ENCODE data around the gene HMGCS1.
A peak's percentile ranks its signal among the peaks of the same experiment; 100 is the strongest.

HMGCS1 gene

DNA sequence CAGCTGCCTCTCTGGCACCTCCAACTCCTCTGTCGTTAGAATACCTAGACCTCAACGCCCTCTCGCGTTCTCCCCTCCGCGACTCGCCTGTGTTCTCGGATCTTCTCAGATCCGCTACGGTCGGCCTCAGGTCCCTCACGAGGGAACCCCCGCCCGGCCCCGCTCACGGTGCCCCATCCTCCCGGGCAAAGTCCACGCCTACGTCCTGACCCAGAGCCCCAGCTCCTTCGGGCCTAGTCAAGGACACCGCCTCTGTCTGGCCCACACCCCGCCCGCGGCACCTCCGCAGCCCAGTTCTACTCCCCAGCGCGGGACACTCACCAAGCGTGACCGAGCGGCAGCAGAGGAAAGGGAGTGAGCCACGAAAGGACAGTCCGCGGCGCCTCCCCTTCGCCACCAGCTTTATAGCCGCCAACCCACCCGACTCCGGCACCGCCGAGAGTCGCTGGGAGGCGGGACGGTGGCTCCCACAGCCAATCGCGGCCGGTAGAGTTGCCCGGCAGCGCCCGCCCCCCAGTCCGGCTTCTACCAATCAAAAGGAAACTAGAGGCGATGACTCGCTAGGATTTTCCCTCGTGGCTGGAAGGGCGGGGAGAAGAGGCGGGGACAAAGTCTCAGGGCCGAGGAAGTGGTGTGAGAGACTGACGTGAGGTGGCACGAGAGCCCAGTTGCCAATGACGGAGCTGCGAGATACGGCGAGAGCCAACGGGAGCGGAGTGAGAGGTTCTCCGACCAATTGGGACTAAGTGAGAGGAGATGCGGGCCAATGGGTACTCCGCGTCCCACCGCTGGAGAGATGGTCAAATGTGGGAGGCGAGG lies at the start of gene HMGCS1:
TSS of gene HMGCS1 (minus strand) at position 378 of the 819 bp plus-strand sequence. CDS start 14,447 bp downstream, outside the sequence.
- Histone ChIP-seq H3K4me1 (ENCODE audit: control insufficient read depth, insufficient read depth, low read length) (peaks cover 32% of the 10 kb centered on the region), H3K36me3 (ENCODE audit: control insufficient read depth, insufficient read depth, low read length) (no peaks in the 10 kb centered on the region), H3K9ac (ENCODE audit: low read length) (peak within 1 kb of the TSS; percentile 94), H3K9me3 (ENCODE audit: control insufficient read depth, low read length) (no peaks in the 10 kb centered on the region), H3K4me3 (ENCODE audit: low read length) (peak within 1 kb of the TSS; percentile 89), H3K27me3 (ENCODE audit: control insufficient read depth, insufficient read depth, low read length) (no peaks in the 10 kb centered on the region)

DNA sequence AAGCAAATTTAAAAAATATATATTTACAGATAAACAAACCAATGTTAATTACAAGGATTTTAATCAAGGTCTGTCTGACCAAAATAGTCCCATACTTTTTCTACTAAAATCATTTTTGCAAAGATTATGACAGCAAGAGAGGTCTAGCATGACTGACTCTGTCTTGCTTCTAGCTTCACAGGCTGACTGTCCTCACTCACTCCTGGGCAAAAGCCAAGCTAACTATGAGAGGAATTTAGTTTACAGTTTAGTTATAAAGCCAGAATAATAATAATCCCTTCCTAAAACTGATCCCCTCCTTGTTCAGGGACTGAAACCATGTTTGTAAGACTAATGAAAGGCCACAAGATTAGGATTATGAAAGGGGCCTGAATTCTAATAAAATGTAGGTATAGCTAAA lies 45.5 kb upstream of the HMGCS1 start:
- Histone ChIP-seq H3K4me3 (ENCODE audit: low read length) (no peak overlapping the region), H3K9ac (ENCODE audit: low read length) (no peak overlapping the region), H3K4me1 (ENCODE audit: control insufficient read depth, insufficient read depth, low read length) (no peaks in the 10 kb centered on the region), H3K27me3 (ENCODE audit: control insufficient read depth, insufficient read depth, low read length) (no peaks in the 10 kb centered on the region), H3K9me3 (ENCODE audit: control insufficient read depth, low read length) (no peaks in the 10 kb centered on the region), H3K36me3 (ENCODE audit: control insufficient read depth, insufficient read depth, low read length) (no peaks in the 10 kb centered on the region)

DNA sequence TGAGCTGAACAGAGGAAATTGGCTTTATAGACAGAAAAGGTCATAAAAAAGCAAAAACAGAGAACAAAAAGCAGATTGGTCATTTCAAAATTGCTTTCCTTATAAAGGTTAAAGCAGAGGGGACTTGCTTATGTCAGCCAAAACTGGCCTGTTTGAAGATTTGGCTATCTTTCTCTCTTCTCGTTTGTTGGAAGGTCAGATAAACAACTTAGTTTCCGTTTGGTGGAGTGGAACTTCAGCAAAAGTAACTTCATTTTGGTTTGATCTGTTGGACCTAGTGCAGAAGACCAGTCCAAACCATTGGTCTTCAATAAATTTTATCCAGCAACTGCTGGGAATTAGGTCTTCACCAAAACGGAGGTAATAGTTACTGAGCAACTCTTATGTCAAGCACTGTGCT lies 45.1 kb upstream of the HMGCS1 start:
- Histone ChIP-seq H3K9ac (ENCODE audit: low read length) (no peak overlapping the region), H3K4me1 (ENCODE audit: control insufficient read depth, insufficient read depth, low read length) (no peaks in the 10 kb centered on the region), H3K36me3 (ENCODE audit: control insufficient read depth, insufficient read depth, low read length) (no peaks in the 10 kb centered on the region), H3K4me3 (ENCODE audit: low read length) (no peak overlapping the region), H3K27me3 (ENCODE audit: control insufficient read depth, insufficient read depth, low read length) (no peaks in the 10 kb centered on the region), H3K9me3 (ENCODE audit: control insufficient read depth, low read length) (no peaks in the 10 kb centered on the region)

DNA sequence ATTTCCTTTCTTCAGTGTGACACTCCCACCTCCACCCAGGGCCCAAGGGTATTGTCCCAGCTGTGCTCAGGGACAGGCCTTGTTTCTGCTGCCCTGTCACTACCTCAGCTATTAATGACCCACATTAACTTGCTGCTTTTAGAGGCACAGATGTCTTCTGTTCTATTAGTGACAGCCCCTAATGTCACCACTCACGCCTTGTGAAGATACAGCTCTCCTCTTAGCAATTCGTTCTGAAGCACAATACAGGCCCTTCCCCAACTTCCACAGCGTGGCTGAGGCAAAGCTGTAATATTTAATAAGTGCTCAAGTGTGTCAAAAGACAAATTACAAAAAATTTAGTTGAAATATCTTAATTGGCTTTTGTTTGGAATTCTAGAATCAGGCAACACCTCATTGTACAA lies 44.7 kb upstream of the HMGCS1 start:
- H3K9me3 ChIP-seq (ENCODE audit: control insufficient read depth, low read length) = no peaks in the 10 kb centered on the region
- H3K36me3 ChIP-seq (ENCODE audit: control insufficient read depth, insufficient read depth, low read length) = no peaks in the 10 kb centered on the region
- no peaks in the 10 kb centered on the region for H3K27me3 ChIP-seq (ENCODE audit: control insufficient read depth, insufficient read depth, low read length)
- H3K4me1 ChIP-seq (ENCODE audit: control insufficient read depth, insufficient read depth, low read length) = no peaks in the 10 kb centered on the region
- H3K9ac ChIP-seq (ENCODE audit: low read length) = no peak overlapping the region
- H3K4me3 ChIP-seq (ENCODE audit: low read length) = no peak overlapping the region

DNA sequence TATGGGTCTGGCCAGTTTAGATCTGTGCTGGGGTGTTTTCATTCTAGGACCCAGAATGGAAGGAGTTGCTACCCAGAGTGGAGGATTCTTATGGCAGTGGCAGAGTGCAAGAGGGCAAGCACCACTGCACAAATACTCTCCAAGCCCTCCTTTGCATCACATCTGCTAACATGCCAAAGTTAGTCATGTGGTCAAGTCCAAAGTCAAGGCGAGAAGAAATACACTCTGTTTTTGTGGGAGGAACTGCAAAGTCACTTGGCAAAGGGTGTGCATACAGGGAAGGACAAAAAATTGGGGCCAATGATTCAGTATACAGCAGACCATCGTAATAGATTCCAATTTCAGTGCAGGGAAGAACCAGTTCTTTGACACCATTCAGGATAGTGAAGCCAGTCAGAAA lies 43.9 kb upstream of the HMGCS1 start:
- no peaks in the 10 kb centered on the region for H3K4me1 ChIP-seq (ENCODE audit: control insufficient read depth, insufficient read depth, low read length)
- H3K27me3 ChIP-seq (ENCODE audit: control insufficient read depth, insufficient read depth, low read length) = no peaks in the 10 kb centered on the region
- H3K36me3 ChIP-seq (ENCODE audit: control insufficient read depth, insufficient read depth, low read length) = no peaks in the 10 kb centered on the region
- H3K9ac ChIP-seq (ENCODE audit: low read length) = no peak overlapping the region
- no peaks in the 10 kb centered on the region for H3K9me3 ChIP-seq (ENCODE audit: control insufficient read depth, low read length)
- H3K4me3 ChIP-seq (ENCODE audit: low read length) = no peak overlapping the region

DNA sequence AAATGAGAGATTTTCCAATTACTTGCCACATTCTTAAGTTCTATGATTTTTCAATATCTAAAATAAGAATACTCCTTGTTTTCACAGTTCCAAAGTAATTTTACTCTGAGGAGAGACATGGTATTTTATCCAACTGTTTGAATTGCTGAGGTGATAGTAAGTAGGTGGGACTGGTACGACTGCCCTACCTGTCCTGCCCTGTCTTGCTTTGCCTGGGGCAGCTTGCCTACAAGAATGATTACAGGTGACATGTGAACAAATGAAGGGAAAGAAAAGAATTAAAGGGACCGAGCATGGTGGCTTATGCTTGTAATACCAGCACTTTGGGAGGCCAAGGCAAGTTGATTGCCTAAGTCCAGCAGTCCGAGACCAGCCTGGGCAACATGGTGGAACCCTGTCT lies 41.6 kb upstream of the HMGCS1 start:
- no peaks in the 10 kb centered on the region for H3K4me1 ChIP-seq (ENCODE audit: control insufficient read depth, insufficient read depth, low read length)
- H3K9me3 ChIP-seq (ENCODE audit: control insufficient read depth, low read length) = no peaks in the 10 kb centered on the region
- no peak overlapping the region for H3K4me3 ChIP-seq (ENCODE audit: low read length)
- H3K9ac ChIP-seq (ENCODE audit: low read length) = no peak overlapping the region
- no peaks in the 10 kb centered on the region for H3K36me3 ChIP-seq (ENCODE audit: control insufficient read depth, insufficient read depth, low read length)
- peaks cover 5% of the 10 kb centered on the region for H3K27me3 ChIP-seq (ENCODE audit: control insufficient read depth, insufficient read depth, low read length)

DNA sequence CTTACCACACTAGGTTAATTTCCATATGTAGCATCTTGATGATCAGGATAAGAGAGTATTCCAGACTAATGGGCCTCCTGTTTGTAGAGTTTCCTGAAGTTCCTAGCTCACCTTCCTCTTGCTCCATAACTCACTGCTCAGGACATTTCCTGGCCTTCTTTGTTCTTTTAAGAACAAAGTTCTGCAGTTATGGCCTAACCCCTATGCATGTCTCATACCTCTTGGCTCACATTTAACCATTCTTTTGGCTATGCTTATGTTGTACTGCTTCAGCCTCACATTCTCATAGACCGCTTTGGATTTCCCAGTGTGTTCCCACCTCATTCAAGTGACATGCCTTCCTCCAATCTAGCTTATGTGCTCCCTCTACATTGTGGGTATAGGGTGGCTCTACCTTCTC lies 40.5 kb upstream of the HMGCS1 start:
- Histone ChIP-seq H3K9me3 (ENCODE audit: control insufficient read depth, low read length) (no peaks in the 10 kb centered on the region), H3K4me3 (ENCODE audit: low read length) (no peak overlapping the region), H3K9ac (ENCODE audit: low read length) (no peak overlapping the region), H3K36me3 (ENCODE audit: control insufficient read depth, insufficient read depth, low read length) (no peaks in the 10 kb centered on the region), H3K4me1 (ENCODE audit: control insufficient read depth, insufficient read depth, low read length) (no peaks in the 10 kb centered on the region), H3K27me3 (ENCODE audit: control insufficient read depth, insufficient read depth, low read length) (peaks cover 5% of the 10 kb centered on the region)

DNA sequence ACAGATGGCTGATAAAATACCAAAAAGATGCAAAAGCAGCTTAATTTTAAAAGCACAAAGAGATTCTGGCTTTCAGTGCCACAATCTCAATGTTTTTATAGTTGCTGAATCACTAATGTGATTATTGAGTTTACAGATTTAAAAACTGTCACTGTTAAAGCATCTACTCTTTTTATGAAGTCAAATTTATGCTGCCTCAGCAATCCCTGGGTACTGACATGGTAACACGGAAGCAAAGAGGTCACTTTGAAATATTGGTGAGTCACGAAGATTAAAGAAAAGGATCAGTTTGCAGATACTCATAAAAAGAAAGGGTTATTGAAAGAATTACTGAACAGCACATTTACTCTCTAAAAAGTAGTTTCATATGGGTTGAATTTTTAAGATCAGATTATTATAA lies 39.7 kb upstream of the HMGCS1 start:
- Histone ChIP-seq H3K9ac (ENCODE audit: low read length) (no peak overlapping the region), H3K27me3 (ENCODE audit: control insufficient read depth, insufficient read depth, low read length) (peaks cover 5% of the 10 kb centered on the region), H3K4me3 (ENCODE audit: low read length) (no peak overlapping the region), H3K36me3 (ENCODE audit: control insufficient read depth, insufficient read depth, low read length) (no peaks in the 10 kb centered on the region), H3K4me1 (ENCODE audit: control insufficient read depth, insufficient read depth, low read length) (no peaks in the 10 kb centered on the region), H3K9me3 (ENCODE audit: control insufficient read depth, low read length) (no peaks in the 10 kb centered on the region)

DNA sequence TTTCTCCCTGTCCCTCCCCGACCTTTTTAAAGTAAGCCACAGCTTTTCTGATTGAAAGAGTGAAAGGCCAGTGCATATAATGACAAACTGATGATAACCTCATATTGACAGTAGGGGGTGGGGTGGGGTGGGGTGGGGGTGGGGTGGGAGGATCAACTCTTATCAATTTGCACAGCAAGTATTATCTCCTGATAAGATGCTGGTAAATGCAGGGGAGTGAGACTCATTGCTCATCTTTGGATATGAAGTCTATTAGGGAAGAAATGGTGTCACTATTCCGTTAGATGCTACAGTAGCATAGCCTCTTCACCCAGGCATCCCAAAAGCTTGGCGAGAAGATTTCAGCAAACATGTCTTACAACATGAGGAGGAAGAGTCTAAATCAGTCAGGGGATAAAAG lies 38.9 kb upstream of the HMGCS1 start:
- H3K9me3 ChIP-seq (ENCODE audit: control insufficient read depth, low read length) = no peaks in the 10 kb centered on the region
- no peak overlapping the region for H3K4me3 ChIP-seq (ENCODE audit: low read length)
- no peaks in the 10 kb centered on the region for H3K36me3 ChIP-seq (ENCODE audit: control insufficient read depth, insufficient read depth, low read length)
- H3K9ac ChIP-seq (ENCODE audit: low read length) = no peak overlapping the region
- peaks cover 5% of the 10 kb centered on the region for H3K27me3 ChIP-seq (ENCODE audit: control insufficient read depth, insufficient read depth, low read length)
- H3K4me1 ChIP-seq (ENCODE audit: control insufficient read depth, insufficient read depth, low read length) = no peaks in the 10 kb centered on the region

DNA sequence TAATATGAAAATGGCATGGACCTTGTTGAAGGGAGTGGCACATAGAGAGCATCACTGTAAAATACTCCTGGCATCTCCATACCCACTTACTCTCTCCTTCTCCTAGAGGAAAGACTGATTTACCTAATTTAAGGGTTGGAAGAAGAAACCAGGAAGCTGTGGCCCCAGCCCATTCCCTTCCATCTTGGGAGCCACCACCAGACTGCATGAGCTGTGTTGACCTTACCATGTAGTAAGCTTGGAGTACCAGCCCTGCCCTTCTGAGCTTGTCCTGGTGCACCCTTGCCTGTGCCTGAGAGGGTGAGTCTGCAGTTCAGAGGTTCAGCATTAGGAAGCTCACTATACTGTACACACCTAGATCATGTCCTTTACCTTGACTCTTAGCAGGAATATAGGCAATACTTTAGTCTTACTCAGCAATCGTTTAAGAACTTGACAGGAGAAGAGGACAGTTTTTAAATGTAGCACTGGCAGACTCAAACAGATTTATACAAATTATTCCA lies 35.7 kb upstream of the HMGCS1 start:
- Histone ChIP-seq H3K36me3 (ENCODE audit: control insufficient read depth, insufficient read depth, low read length) (no peaks in the 10 kb centered on the region), H3K4me1 (ENCODE audit: control insufficient read depth, insufficient read depth, low read length) (no peaks in the 10 kb centered on the region), H3K27me3 (ENCODE audit: control insufficient read depth, insufficient read depth, low read length) (peaks cover 5% of the 10 kb centered on the region), H3K4me3 (ENCODE audit: low read length) (no peak overlapping the region), H3K9ac (ENCODE audit: low read length) (no peak overlapping the region), H3K9me3 (ENCODE audit: control insufficient read depth, low read length) (no peaks in the 10 kb centered on the region)

DNA sequence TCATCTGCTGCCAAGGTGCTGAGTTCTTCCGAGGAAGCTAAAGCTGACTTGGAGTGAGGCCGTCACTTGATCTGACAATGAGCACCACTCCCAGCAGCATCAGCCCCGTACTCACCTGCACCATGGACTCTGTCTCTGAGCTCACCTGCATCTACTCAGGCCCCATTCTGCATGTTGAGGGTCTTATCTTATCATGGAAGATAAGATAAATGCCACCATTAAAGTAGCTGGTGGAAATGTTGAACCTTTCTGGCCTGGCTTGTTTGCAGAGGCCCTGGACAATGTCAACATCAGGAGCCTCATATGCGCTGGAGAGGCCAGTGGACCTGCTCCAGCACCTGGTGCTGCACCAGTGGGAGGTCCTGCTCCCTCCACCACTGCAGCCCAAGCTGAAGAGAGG lies 35.0 kb upstream of the HMGCS1 start:
- no peak overlapping the region for H3K4me3 ChIP-seq (ENCODE audit: low read length)
- H3K9ac ChIP-seq (ENCODE audit: low read length) = no peak overlapping the region
- no peaks in the 10 kb centered on the region for H3K36me3 ChIP-seq (ENCODE audit: control insufficient read depth, insufficient read depth, low read length)
- H3K4me1 ChIP-seq (ENCODE audit: control insufficient read depth, insufficient read depth, low read length) = no peaks in the 10 kb centered on the region
- peaks cover 5% of the 10 kb centered on the region for H3K27me3 ChIP-seq (ENCODE audit: control insufficient read depth, insufficient read depth, low read length)
- H3K9me3 ChIP-seq (ENCODE audit: control insufficient read depth, low read length) = no peaks in the 10 kb centered on the region

DNA sequence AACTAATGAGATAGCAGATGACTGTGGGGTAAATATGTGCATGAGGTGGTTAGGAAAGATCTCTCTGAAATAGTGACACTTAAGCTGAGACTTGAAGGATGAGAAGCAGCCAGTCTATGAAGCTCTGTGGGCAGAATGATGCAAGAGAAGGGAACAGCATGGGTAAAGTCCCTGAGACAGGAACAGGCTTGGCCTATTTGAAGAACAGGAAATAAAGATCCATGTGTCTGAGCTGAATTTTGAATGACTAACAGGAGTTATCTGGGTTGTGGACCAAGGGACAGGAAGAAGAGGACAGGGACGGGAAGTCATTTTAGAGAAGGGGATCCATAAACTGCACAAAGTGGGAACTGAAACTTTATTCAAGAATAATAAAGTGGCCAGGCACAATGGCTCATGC lies 25.6 kb upstream of the HMGCS1 start:
- H3K9ac ChIP-seq (ENCODE audit: low read length) = no peak overlapping the region
- peaks cover 5% of the 10 kb centered on the region for H3K9me3 ChIP-seq (ENCODE audit: control insufficient read depth, low read length)
- no peak overlapping the region for H3K4me3 ChIP-seq (ENCODE audit: low read length)
- H3K27me3 ChIP-seq (ENCODE audit: control insufficient read depth, insufficient read depth, low read length) = no peaks in the 10 kb centered on the region
- H3K4me1 ChIP-seq (ENCODE audit: control insufficient read depth, insufficient read depth, low read length) = no peaks in the 10 kb centered on the region
- H3K36me3 ChIP-seq (ENCODE audit: control insufficient read depth, insufficient read depth, low read length) = no peaks in the 10 kb centered on the region
